HG03565 (cell line): ENCODE results near the gene CARMIL1.

ENCODE experiments used
- ATAC-seq: cut with Tn5 transposase; IDR thresholded peaks from one replicate; pipeline ENCODE4 v1.9.1; 2021; ENCODE audit warnings: mild to moderate bottlenecking, moderate library complexity; ENCODE audit not compliant: unreplicated experiment

Gene CARMIL1

GRCh38 chr6:25497383-25498040 is 218.3 kb downstream of the CARMIL1 start:
- no peak for ATAC-seq

DNA sequence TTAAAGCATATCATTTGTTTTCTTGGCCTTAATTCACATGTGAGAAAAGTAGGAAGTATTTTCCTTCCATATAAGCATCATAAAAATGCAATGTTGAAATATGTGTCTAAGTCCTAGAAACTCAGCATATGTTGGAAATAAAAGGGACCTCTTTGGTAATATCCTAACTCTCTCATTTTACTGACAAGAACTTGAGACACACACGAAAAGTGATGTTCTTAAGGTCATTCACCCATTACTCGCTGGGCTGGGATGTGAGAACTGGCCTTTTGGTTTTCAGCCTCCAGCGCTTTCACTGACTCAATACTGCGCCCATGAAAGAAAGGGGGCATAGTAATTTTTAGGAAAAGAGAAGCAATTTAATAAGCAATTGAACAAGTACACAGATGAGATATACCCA is 219.3 kb downstream of the CARMIL1 start:
- ATAC-seq, result no peak

GRCh38 chr6:25499615-25500235 is 220.6 kb downstream of the CARMIL1 start:
- ATAC-seq, result no peak

- ATAC-seq, result no peak
Observed at GRCh38 chr6:25503686-25504085, 224.5 kb downstream of the CARMIL1 start.

GRCh38 chr6:25504661-25505060 is 225.5 kb downstream of the CARMIL1 start:
- no peak for ATAC-seq

DNA sequence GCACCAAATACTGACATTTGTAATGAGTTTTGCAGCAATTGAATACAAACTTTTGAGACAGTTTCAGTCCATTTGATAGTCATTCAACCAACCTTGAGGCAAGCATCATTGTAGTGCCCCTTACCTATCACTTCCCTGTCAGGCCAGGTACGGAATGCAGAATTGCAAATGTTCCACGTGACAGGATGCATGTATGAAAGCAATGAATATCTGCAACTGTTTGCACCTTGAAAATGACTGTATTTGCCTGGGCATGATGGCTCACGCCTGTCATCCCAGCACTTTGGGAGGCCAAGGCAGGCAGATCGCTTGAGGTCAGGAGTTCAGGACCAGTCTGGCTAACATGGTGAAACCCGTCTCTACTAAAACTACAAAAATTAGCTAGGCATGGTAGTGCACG is 226.8 kb downstream of the CARMIL1 start:
- no peak for ATAC-seq

- no peak for ATAC-seq
Observed at GRCh38 chr6:25508051-25508450, 228.9 kb downstream of the CARMIL1 start.

DNA sequence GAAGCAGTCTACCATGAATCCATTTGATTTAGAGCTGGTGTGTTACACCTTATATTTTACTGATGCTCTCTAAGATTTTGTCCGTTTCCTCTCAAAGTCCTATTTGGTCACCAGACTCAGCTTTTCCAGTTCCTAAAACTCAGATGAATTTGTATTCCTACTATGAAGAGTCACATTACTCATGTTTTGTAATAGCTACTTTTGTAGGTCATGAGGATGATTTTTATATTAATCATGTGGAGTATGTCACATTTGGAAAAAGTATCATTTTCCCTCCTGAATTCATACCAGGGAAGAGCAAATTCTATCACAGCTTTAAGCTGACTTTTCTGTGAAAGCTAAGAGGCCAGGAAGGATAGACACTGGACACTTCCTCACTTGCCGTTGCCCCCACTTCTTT is 232.2 kb downstream of the CARMIL1 start:
- no peak for ATAC-seq

GRCh38 chr6:25512560-25512959 is 233.4 kb downstream of the CARMIL1 start:
- ATAC-seq, result no peak

- ATAC-seq, result no peak
Observed at GRCh38 chr6:25519856-25520255, 240.7 kb downstream of the CARMIL1 start.

DNA sequence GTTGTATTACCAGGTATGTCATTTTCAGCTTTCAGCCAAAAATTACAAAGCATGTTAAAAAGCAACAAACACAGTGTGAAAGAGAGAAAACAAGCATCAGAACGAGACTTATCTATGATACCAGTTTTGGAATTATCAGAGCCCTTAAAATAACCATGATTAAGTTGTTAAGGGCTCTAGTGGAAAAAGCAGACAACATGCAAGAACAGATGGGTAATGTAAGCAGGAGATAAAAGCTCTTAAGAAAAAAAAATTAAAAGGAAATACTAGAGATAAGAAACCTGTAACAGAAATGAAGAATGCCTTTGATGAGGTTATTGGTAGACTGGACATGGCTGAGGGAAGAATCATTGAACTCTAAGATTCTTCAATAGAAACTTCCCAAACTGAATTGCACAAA is 245.4 kb downstream of the CARMIL1 start:
- no peak for ATAC-seq

GRCh38 chr6:25525078-25525477 is 245.9 kb downstream of the CARMIL1 start:
- ATAC-seq, result no peak

DNA sequence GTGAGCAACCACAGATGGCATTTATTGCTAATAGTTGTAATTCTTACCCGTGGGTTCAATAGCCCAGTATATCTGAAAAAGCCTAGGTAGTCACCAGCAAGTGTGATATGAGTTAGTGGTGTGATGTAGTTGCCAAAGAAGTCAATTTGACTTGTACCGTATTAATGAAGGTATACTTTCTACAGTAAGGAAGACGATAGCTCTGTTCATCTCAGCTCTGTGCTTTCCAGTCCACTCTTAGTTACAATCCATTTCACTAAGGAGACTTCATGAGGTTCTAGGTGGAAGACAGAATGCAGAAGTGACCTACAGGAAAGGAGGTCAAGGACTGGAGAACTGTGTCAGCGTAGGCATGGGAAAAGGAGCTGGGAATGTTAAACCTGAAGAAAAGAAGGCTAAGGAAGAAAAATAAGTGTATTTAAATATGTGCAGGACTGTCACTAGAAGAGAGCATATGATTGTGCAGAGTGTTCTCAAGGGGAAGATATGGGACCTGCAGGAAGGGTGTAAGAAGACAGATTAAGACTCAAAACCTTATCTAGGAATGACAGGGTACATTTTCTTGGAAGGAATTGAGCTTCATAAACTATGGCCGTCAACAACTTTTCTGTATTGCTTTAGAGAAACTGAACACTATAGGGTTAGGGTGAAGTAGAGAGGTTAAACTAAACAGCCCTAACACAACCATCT is 255.9 kb downstream of the CARMIL1 start:
- no peak for ATAC-seq

DNA sequence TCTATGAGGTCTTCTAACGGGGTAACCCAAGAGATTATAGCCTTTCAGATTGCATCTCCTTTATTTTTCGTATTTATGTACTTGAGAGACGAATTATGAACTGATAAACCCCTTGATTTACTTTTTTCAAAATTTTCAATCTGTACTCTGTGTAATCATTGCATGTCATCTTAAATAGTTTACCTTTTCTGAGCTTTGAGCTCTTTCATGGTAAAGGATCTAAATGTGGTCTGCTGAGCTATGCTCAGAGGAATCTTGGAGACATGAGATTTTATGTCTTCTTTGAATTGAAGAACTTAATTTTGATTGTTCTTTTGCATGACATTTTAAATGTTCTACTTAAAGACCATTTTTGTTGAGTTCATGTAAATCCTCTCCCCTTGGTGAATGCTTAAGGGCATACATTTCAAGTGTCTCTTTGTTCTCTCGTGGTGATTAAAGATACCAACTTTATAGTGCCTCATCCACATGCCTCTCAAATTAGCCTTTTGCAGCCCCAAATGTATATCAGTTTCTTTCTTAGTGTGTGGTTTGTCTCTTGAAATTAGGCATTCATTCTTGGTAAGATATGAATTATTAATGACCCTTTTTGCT is 256.6 kb downstream of the CARMIL1 start:
- ATAC-seq, result no peak

GRCh38 chr6:25536781-25537180 is 257.6 kb downstream of the CARMIL1 start:
- no peak for ATAC-seq

DNA sequence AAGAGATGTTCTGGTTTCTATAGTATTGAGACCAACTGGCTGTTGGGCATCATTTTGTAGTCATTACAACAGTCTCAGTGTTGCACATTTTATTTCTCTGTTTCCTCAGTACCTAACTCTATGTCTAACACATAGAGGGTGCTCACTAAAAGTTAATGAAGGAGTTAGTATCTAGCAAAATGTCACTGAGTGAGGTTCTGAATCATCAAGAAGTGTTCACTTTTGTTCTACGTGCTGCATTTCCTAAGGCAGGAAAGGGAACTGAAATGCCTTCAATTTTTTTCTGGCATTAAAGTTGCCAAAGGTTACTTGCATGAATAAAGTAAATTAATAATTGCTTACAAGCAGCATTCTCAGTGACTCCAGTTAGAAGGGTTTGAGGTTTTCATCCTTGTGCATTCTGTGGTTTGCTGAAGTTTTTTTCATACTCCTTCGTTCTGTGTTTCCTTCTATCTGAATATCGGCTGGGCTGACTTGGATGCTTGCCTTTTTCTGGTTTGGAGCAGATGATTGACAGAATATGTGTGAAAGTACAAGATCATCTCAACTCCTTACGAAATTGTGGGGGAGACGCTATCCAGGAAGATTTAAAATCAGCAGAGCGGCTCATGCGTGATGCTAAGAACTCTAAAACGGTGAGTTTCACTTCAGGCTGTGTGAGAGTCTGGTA is 258.3 kb downstream of the CARMIL1 start:
- no peak for ATAC-seq

GRCh38 chr6:25541228-25541627 is 262.1 kb downstream of the CARMIL1 start:
- ATAC-seq, result no peak

DNA sequence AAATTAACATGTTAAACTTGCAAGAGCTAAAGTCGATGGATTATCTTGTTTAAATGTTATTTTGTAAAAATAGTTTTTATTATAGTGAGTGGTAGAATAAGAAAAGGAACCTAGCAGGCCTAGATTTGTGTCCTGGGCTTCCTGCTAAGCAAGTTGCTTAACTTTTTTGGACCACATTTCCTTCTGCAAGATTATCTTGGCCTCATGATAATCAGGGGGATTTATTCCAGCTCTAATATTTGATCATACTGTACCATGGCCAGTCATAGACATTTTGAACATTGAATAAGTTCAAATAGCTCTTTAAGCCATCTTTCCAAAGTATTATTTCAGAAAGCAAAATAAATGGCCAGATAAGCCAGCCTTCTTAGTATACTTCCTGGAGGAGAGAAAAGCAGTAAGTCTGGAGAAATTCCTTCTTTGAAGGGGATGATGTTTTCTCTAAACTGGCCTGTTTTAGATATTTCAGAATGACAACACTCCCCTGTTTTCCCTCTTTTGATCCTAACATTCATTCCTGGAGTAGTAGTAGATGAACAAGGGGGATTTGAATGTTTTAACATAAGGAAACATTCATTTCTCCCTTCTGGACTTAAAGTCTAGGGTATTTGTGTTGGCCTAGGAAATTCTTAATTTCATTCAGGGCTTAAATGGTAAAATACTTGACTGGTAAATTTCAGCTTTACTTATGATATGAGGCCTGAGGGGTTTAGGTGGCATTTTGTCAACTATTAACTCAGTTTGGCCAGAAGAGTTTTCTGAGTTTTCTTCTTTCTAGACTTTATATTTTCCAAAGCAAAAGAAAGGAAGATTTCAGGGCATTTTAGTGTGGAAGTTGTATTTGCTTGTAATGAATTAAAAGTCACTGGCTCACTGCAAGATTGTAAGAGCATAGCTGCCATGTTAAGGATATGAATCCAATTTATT is 264.1 kb downstream of the CARMIL1 start:
- no peak for ATAC-seq

GRCh38 chr6:25544833-25545232 is 265.7 kb downstream of the CARMIL1 start:
- ATAC-seq, result no peak

DNA sequence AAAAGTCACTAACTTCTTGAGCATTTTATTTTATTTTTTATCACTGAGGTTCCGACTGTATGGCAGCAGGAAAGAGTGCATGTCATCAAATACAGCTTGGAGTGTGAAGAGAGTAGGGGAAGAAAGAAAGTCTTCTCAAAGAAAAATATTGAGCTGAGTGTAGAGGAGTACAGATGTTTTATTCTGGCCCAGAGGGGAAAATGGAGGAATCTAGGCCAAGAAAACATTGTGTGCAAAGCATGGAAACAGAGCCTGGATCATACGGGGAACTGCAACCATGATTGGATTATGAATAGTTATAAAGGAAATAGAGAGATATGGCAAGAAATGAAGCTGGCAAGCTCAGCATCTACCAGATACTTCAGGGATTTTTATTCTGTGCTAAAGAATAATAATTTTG is 268.6 kb downstream of the CARMIL1 start:
- ATAC-seq, result no peak
